IPS-18a (cell line): ENCODE results near the gene TSHZ2.
"Not testable (repeated sequence)": the region's sequence is repeated elsewhere in the genome, so short reads cannot be mapped to it uniquely, and the experiment has no call there.

Source experiments
- H3K27ac ChIP-seq: one replicate; pipeline ENCODE4 v1.5.1; 2013; ENCODE audit warnings: low read length
- H3K27me3 ChIP-seq: one replicate; pipeline ENCODE4 v1.6.1; 2013; ENCODE audit warnings: mild to moderate bottlenecking, low read length; ENCODE audit not compliant: control insufficient read depth, insufficient read depth
- H3K36me3 ChIP-seq: one replicate; pipeline ENCODE4 v1.6.1; 2013; ENCODE audit warnings: low read depth, low read length; ENCODE audit not compliant: control insufficient read depth
- H3K4me1 ChIP-seq: one replicate; pipeline ENCODE4 v1.6.1; 2013; ENCODE audit warnings: low read depth, low read length; ENCODE audit not compliant: control insufficient read depth
- H3K4me3 ChIP-seq: one replicate; pipeline ENCODE4 v1.5.1; 2013; ENCODE audit warnings: low read length
- H3K9ac ChIP-seq: one replicate; pipeline ENCODE4 v1.6.1; 2013; ENCODE audit warnings: mild to moderate bottlenecking, low read length, moderate library complexity
- H3K9me3 ChIP-seq: one replicate; pipeline ENCODE4 v1.6.1; 2013; ENCODE audit warnings: low read depth, low read length; ENCODE audit not compliant: control insufficient read depth

TSHZ2 gene

GRCh38 chr20:53493311-53493857 is 521.2 kb downstream of the TSHZ2 start:
- Histone ChIP-seq H3K36me3 (no peaks in the 10 kb centered on the region), H3K4me3 (no peak overlapping the region), H3K9ac (no peak overlapping the region), H3K27me3 (no peaks in the 10 kb centered on the region), H3K4me1 (no peaks in the 10 kb centered on the region), H3K9me3 (no peaks in the 10 kb centered on the region), H3K27ac (no peak overlapping the region)

DNA sequence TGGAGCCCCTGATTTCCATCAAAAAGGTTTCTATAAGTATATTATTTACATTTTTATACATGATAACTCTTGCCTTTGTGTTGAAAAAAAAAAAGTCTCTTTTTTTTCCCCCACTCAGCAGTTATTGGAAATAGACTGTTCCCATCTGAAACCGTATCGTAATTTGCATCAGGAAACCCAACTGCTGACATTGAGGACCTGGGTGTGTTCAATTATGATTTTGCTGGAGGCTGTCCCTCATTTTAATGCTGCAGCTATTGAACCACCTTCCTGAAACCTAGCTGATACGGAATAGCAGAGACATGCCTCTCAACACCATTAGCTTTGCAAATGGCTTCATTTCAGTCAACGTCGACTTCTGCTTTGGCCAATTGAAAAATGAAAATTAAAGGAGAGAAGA is 522.6 kb downstream of the TSHZ2 start:
- Histone ChIP-seq H3K27me3 (no peaks in the 10 kb centered on the region), H3K9me3 (no peaks in the 10 kb centered on the region), H3K4me3 (no peak overlapping the region), H3K36me3 (no peaks in the 10 kb centered on the region), H3K4me1 (no peaks in the 10 kb centered on the region), H3K9ac (no peak overlapping the region), H3K27ac (no peak overlapping the region)

GRCh38 chr20:53495398-53496092 is 523.4 kb downstream of the TSHZ2 start:
- no peaks in the 10 kb centered on the region for H3K9me3 ChIP-seq
- H3K27me3 ChIP-seq: no peaks in the 10 kb centered on the region
- H3K27ac ChIP-seq: no peak overlapping the region
- no peaks in the 10 kb centered on the region for H3K4me1 ChIP-seq
- H3K36me3 ChIP-seq: no peaks in the 10 kb centered on the region
- no peak overlapping the region for H3K9ac ChIP-seq
- H3K4me3 ChIP-seq: no peak overlapping the region

GRCh38 chr20:53497246-53497645 is 525.1 kb downstream of the TSHZ2 start:
- H3K9me3 ChIP-seq: no peaks in the 10 kb centered on the region
- H3K4me1 ChIP-seq: no peaks in the 10 kb centered on the region
- no peaks in the 10 kb centered on the region for H3K27me3 ChIP-seq
- no peak overlapping the region for H3K27ac ChIP-seq
- no peaks in the 10 kb centered on the region for H3K36me3 ChIP-seq
- H3K9ac ChIP-seq: no peak overlapping the region
- H3K4me3 ChIP-seq: no peak overlapping the region

DNA sequence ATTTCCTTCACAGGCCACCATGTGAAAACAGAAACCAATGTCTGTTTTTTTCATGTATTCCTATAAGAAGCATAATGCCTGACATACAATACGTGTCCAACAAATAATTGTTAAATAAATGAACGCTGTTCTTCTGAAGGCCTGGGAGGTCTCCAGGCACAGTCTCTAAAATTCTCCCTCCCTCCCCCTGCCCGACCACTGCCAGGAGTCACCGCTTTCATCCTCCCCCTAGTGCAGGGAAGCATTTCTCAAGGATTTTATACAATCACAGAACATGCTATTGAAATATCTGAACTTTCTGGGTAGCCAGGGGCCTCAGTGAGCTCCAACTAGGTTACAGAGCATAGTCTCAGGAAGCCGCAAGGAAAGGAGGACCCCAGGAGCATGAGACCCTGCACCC is 526.2 kb downstream of the TSHZ2 start:
- H3K27me3 ChIP-seq: no peaks in the 10 kb centered on the region
- no peak overlapping the region for H3K9ac ChIP-seq
- no peak overlapping the region for H3K4me3 ChIP-seq
- H3K9me3 ChIP-seq: no peaks in the 10 kb centered on the region
- H3K36me3 ChIP-seq: no peaks in the 10 kb centered on the region
- H3K4me1 ChIP-seq: no peaks in the 10 kb centered on the region
- no peak overlapping the region for H3K27ac ChIP-seq

DNA sequence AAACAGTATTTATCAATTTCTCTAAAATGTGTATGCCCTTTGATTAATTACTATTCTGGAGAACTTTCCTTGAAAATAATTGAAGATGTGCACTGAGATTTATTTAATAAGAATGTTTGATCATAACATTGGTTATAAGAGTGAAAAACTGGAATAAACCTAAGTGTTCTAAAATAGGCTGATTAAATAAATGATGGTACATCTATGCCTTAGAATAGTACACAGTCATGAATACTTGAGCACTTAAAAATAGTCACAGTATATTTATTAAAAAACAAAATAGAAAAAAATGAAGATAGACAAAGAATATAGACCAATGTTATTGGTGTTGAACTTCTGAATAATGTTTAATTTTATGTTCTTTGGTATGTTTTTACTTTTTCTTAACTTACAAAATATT is 528.5 kb downstream of the TSHZ2 start:
- Histone ChIP-seq H3K27ac (no peak overlapping the region), H3K36me3 (no peaks in the 10 kb centered on the region), H3K4me3 (no peak overlapping the region), H3K9ac (no peak overlapping the region), H3K27me3 (no peaks in the 10 kb centered on the region), H3K4me1 (no peaks in the 10 kb centered on the region), H3K9me3 (no peaks in the 10 kb centered on the region)

DNA sequence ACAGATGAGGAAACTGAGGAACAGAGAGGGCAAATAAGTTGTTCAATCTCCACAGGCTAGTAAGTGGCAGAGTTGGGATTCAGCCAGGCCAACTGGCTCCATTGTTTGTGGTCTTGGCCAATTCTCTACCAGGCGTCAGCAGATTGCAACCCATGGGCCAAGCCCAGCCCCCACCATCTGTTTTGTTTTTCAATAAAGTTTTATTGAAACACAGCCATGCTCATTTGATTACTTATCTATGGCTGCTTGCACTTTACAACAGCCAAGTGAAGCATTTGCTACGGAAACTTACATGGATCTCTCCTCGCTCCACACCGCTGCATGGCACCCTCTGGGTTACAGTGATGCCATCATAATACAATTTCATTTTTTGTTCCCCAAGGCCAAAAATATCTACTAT is 530.7 kb downstream of the TSHZ2 start:
- no peaks in the 10 kb centered on the region for H3K27me3 ChIP-seq
- H3K36me3 ChIP-seq: no peaks in the 10 kb centered on the region
- H3K27ac ChIP-seq: no peak overlapping the region
- no peak overlapping the region for H3K4me3 ChIP-seq
- no peaks in the 10 kb centered on the region for H3K4me1 ChIP-seq
- H3K9me3 ChIP-seq: no peaks in the 10 kb centered on the region
- H3K9ac ChIP-seq: no peak overlapping the region

DNA sequence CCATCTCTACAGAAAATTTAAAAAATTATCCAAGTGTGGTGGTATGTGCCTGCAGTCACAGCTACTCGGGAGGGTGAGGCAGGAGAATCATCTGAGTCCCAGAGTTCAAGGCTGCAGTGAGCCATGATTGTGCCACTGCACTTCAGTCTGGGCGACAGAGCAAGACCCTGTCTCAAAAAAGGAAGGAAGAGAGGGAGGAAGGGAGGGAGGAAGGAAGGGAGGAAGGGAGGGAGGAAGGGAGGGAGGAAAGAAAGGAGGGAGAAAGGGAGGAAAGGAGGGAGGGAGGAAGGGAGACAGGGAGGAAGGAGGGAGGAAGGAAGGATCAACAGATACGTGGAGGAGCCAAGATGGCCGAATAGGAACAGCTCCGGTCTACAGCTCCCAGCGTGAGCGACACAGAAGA is 531.4 kb downstream of the TSHZ2 start:
- no peaks in the 10 kb centered on the region for H3K4me1 ChIP-seq
- no peak overlapping the region for H3K9ac ChIP-seq
- no peaks in the 10 kb centered on the region for H3K27me3 ChIP-seq
- H3K4me3 ChIP-seq: peak overlapping the region; percentile 40
- no peaks in the 10 kb centered on the region for H3K36me3 ChIP-seq
- H3K27ac ChIP-seq: no peak overlapping the region
- H3K9me3 ChIP-seq: no peaks in the 10 kb centered on the region

DNA sequence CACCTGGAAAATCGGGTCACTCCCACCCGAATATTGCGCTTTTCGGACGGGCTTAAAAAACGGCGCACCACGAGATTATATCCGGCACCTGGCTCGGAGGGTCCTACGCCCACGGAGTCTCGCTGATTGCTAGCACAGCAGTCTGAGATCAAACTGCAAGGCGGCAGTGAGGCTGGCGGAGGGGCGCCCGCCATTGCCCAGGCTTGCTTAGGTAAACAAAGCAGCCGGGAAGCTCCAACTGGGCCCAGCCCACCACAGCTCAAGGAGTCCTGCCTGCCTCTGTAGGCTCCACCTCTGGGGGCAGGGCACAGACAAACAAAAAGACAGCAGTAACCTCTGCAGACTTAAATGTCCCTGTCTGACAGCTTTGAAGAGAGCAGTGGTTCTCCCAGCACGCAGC is 531.9 kb downstream of the TSHZ2 start:
- not testable (repeated sequence) for H3K9ac ChIP-seq, H3K27me3 ChIP-seq, H3K4me3 ChIP-seq, H3K27ac ChIP-seq, H3K4me1 ChIP-seq, H3K9me3 ChIP-seq, H3K36me3 ChIP-seq

DNA sequence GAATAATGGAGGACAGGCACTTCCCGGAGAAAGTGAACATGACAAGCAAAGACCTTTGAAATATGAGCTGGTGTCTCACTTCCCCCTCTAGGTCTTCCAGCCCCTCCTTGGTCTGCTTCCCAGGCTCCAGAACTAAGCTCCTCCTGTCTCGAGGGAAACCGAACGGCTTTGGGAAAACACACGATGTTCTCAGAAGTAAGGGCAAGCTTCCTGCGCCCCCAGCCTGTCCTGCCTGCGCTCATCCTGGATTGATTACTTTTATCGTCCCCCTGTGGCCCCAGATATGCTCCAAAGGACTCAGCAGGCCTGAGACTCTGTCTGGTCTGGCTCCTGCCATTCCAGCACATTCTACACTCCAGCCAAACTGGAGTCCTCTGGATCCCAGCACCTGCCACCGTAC is 538.1 kb downstream of the TSHZ2 start:
- Histone ChIP-seq H3K4me1 (no peaks in the 10 kb centered on the region), H3K9ac (no peak overlapping the region), H3K4me3 (no peak overlapping the region), H3K36me3 (no peaks in the 10 kb centered on the region), H3K9me3 (no peaks in the 10 kb centered on the region), H3K27ac (no peak overlapping the region), H3K27me3 (no peaks in the 10 kb centered on the region)

DNA sequence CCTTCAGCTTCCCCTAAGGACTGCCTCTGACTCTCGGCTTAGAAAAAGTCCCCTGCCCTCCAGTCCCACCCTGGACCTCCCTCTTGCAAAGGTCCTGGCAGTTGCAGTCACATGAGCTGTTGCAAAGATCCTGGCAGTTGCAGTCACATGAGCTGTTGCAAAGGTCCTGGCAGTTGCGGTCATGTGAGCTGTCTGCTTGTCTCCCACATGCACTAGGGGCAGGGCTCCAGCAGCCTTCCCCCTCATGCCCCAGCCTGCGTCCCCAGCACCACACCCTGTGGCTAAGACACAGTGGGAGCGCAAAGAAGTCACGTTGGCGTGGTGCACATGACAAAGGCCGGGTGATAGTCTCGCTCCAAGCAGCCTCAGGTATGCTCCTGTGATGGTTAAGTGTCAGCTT is 538.5 kb downstream of the TSHZ2 start:
- Histone ChIP-seq H3K9me3 (no peaks in the 10 kb centered on the region), H3K4me1 (no peaks in the 10 kb centered on the region), H3K36me3 (no peaks in the 10 kb centered on the region), H3K9ac (no peak overlapping the region), H3K4me3 (no peak overlapping the region), H3K27ac (no peak overlapping the region), H3K27me3 (no peaks in the 10 kb centered on the region)

GRCh38 chr20:53512076-53512475 is 539.9 kb downstream of the TSHZ2 start:
- no peak overlapping the region for H3K9ac ChIP-seq
- H3K4me1 ChIP-seq: no peaks in the 10 kb centered on the region
- H3K9me3 ChIP-seq: no peaks in the 10 kb centered on the region
- H3K36me3 ChIP-seq: no peaks in the 10 kb centered on the region
- no peak overlapping the region for H3K27ac ChIP-seq
- no peaks in the 10 kb centered on the region for H3K27me3 ChIP-seq
- H3K4me3 ChIP-seq: no peak overlapping the region
